Occipital lobe (tissue), 2 donors: Measurements from ENCODE around the gene REM1. TPM values are rescaled to one million over a fixed set of nuclear protein-coding genes. Genes with fewer than 3 reads are reported as not detected.

Experiments
- DNase-seq: peaks from one replicate; lab custom pipeline; 2025; lab: John Stamatoyannopoulos, UW
- total RNA-seq: library from RNA; depleted of rRNA; stranded (reverse); fragments of >200 nt; gene quantifications from one replicate; pipeline ENCODE4 v1.2.3, GENCODE V29; 2014

Gene REM1
- total RNA-seq, 1 donor from 2014 or later: not detected

GRCh38 chr20:31522731-31523130 lies 47.6 kb downstream of the REM1 start:
- no peak for DNase-seq

- DNase-seq: no peak
These were observed 48.5 kb downstream of the REM1 start for GRCh38 chr20:31523361-31524283.

GRCh38 chr20:31527266-31527665 lies 52.2 kb downstream of the REM1 start:
- no peak for DNase-seq

Other genes starting within 250 kb of the REM1 start
- not detected for gene DEFB115, start 217.6 kb upstream of the REM1 start, total RNA-seq
- gene DEFB116, start 166.7 kb upstream of the REM1 start, total RNA-seq: not detected
- gene DEFB118, start 106.7 kb upstream of the REM1 start, total RNA-seq: not detected
- not detected for gene DEFB119, start 84.7 kb upstream of the REM1 start, total RNA-seq
- not detected for gene DEFB121, start 69.1 kb upstream of the REM1 start, total RNA-seq
- not detected for gene DEFB123, start 34.7 kb upstream of the REM1 start, total RNA-seq
- gene DEFB124, start 161 bp upstream of the REM1 start, total RNA-seq: not detected
- 27.8 TPM for gene HM13, start 39.2 kb downstream of the REM1 start, total RNA-seq
- gene ID1, start 130.0 kb downstream of the REM1 start, total RNA-seq: 66.9 TPM
- not detected for gene COX4I2, start 162.6 kb downstream of the REM1 start, total RNA-seq
- gene BCL2L1, start 247.6 kb downstream of the REM1 start, total RNA-seq: 42.6 TPM